ENCODE results near the gene RHOD.

RHOD gene

GRCh38 chr11:67118181-67118766, 61.6 kb downstream of the RHOD start:
- DNase-seq = peak; percentile 59

- DNase-seq = peak; percentile 99
Measured at GRCh38 chr11:67118801-67119584, 62.3 kb downstream of the RHOD start, which contains the start of gene KDM2A. KDM2A (plus strand) TSS chr11:67119263; CDS start chr11:67121317, 2,054 bp downstream.

- DNase-seq = no peak
Measured at GRCh38 chr11:67119585-67120391, 63.1 kb downstream of the RHOD start.

- no peak for DNase-seq
Measured at GRCh38 chr11:67120456-67120855, 63.8 kb downstream of the RHOD start.

- DNase-seq = peak; percentile 36
Measured at GRCh38 chr11:67120881-67121710, 64.4 kb downstream of the RHOD start.
